K562 (cell line): ENCODE measurements around the gene METAP1D. TPM values are rescaled to one million over a fixed set of nuclear protein-coding genes. Genes with fewer than 3 reads are reported as not detected.

Source experiments
- GTF2F1 ChIP-seq: IDR thresholded peaks from 2 replicates; pipeline ENCODE4 v1.6.1; 2011; ENCODE audit warnings: low read depth, low read length, improper control_type of control experiment
- PBX2 ChIP-seq, 2 experiments: IDR thresholded peaks in 1 of 2; conservative IDR thresholded peaks in 1 of 2; 2 replicates each; pipeline ENCODE4 v1.6.1; 2016; ENCODE audit warnings: low read depth in 2 of 2, mild to moderate bottlenecking in 1 of 2, missing compliant biosample characterization in 1 of 2, missing genetic modification characterization in 1 of 2, moderate library complexity in 1 of 2
- RBM39 ChIP-seq: fragments of 200-400 bp; formaldehyde crosslinking; optimal IDR thresholded peaks from 2 replicates; pipeline ENCODE3; 2018; ENCODE audit warnings: low read depth, low read length
- TEAD4 ChIP-seq, 2 experiments: sonication (generic) in 1 of 2; formaldehyde crosslinking in 1 of 2; IDR thresholded peaks; 2 replicates each; pipeline versions ENCODE4 v1.6.1 to v1.8.0; 2012 to 2022; ENCODE audit warnings: borderline replicate concordance in 1 of 2, inconsistent platforms in 1 of 2, low read length in 1 of 2, mild to moderate bottlenecking in 1 of 2, missing genetic modification reagents in 1 of 2
- THRB ChIP-seq: fragments of 450-650 bp; formaldehyde crosslinking; conservative IDR thresholded peaks from 2 replicates; pipeline ENCODE4 v1.4.0; 2022; ENCODE audit warnings: mild to moderate bottlenecking, missing genetic modification characterization
- polyA plus RNA-seq, 8 experiments: library from polyadenylated mRNA; depleted of rRNA in 4 of 8; stranded (reverse) in 5 of 8; unstranded in 3 of 8; fragments of >200 nt; fragmentation: Nextera tagmentation in 2 of 8; fragmentation: Illumina TruSeq in 1 of 8; extraction: Ambion mirVana in 2 of 8; extraction: Trizol in 1 of 8; gene quantifications; 2 replicates each; pipeline versions ENCODE4 v1.2.1 to v1.2.3, GENCODE V29; 2011 to 2014; ENCODE audit warnings: inconsistent platforms in 1 of 8, missing spikeins in 1 of 8
- total RNA-seq, 7 experiments: library from RNA; depleted of rRNA in 6 of 7; stranded (reverse); fragments of >200 nt in 6 of 7; fragmentation: Illumina TruSeq in 2 of 7; extraction: Trizol in 2 of 7; gene quantifications; 2 replicates each; pipeline versions ENCODE4 v1.2.1 to v1.2.3, GENCODE V29; 2011 to 2021; ENCODE audit warnings: low replicate concordance in 1 of 7
- TF ChIP-seq, protein P1 (sequence below): fragments of 250-450 bp; sonication (Bioruptor Pico); IDR thresholded peaks from 2 replicates; pipeline ENCODE4 v1.8.0; 2021; ENCODE audit warnings: borderline replicate concordance, mild to moderate bottlenecking, moderate library complexity; ENCODE audit not compliant: poor library complexity, severe bottlenecking
- TF ChIP-seq, protein P2 (sequence below): fragments of 450-650 bp; IDR thresholded peaks from 2 replicates; pipeline ENCODE4 v1.6.1; 2016; ENCODE audit warnings: borderline replicate concordance

Gene METAP1D
- total and polyA plus RNA-seq, 9 of the 15 experiments (the other 6 are each of a cell fraction or from before 2014, with no cell fraction given) = 8.0 to 23.4 (median 15.7) TPM

GRCh38 chr2:172040311-172040710, 40.6 kb downstream of the METAP1D start (continued):
- TF ChIP-seq PBX2 (CRISPR knock-in tag; IDR thresholded peaks at IDR 0.05; ENCODE audit: low read depth) (no peak), PBX2 (tag; conservative IDR thresholded peaks at IDR 0.05; ENCODE audit: low read depth) (no peak), GTF2F1 (no peak), RBM39 (no peak), THRB (CRISPR knock-in tag) (no peak), TEAD4 (IDR thresholded peaks at IDR 0.05; ENCODE audit: low read length) (no peak), TEAD4 (CRISPR knock-in tag; IDR thresholded peaks at IDR 0.05; ENCODE audit: borderline replicate concordance) (no peak)
- TF ChIP-seq, protein P1, sequence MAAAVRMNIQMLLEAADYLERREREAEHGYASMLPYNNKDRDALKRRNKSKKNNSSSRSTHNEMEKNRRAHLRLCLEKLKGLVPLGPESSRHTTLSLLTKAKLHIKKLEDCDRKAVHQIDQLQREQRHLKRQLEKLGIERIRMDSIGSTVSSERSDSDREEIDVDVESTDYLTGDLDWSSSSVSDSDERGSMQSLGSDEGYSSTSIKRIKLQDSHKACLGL = no peak
- TF ChIP-seq, protein P2, sequence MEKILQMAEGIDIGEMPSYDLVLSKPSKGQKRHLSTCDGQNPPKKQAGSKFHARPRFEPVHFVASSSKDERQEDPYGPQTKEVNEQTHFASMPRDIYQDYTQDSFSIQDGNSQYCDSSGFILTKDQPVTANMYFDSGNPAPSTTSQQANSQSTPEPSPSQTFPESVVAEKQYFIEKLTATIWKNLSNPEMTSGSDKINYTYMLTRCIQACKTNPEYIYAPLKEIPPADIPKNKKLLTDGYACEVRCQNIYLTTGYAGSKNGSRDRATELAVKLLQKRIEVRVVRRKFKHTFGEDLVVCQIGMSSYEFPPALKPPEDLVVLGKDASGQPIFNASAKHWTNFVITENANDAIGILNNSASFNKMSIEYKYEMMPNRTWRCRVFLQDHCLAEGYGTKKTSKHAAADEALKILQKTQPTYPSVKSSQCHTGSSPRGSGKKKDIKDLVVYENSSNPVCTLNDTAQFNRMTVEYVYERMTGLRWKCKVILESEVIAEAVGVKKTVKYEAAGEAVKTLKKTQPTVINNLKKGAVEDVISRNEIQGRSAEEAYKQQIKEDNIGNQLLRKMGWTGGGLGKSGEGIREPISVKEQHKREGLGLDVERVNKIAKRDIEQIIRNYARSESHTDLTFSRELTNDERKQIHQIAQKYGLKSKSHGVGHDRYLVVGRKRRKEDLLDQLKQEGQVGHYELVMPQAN = no peak
